MG63 (cell line): ENCODE measurements around the gene CORO1C. TPM values are rescaled to one million over a fixed set of nuclear protein-coding genes. Genes with fewer than 3 reads are reported as not detected.

Source experiments
- DNase-seq: peaks from one replicate; pipeline ENCODE4 v3.0.0-alpha.2; 2020
- H3K27me3 ChIP-seq: fragments of 250-450 bp; sonication (Bioruptor Pico); 2 replicates; pipeline ENCODE4 v1.5.1; 2020; ENCODE audit warnings: mild to moderate bottlenecking, moderate library complexity
- H3K36me3 ChIP-seq: fragments of 250-450 bp; sonication (Bioruptor Pico); 2 replicates; pipeline ENCODE4 v1.5.1; 2020; ENCODE audit warnings: mild to moderate bottlenecking, moderate library complexity
- H3K4me3 ChIP-seq: fragments of 250-450 bp; sonication (Bioruptor Pico); 2 replicates; pipeline ENCODE4 v1.5.1; 2020; ENCODE audit warnings: mild to moderate bottlenecking, moderate library complexity
- H3K9me3 ChIP-seq: fragments of 250-450 bp; sonication (Bioruptor Pico); 2 replicates; pipeline ENCODE4 v1.5.1; 2020; ENCODE audit warnings: mild to moderate bottlenecking, moderate library complexity
- total RNA-seq: library from RNA; depleted of rRNA; stranded (reverse); fragments of >200 nt; shearing (Covaris generic); gene quantifications from 2 replicates; pipeline ENCODE4 v1.2.3, GENCODE V29; 2014; ENCODE audit warnings: low replicate concordance

CORO1C gene
- total RNA-seq, 1 experiment from 2014 or later, result 229 TPM

DNA sequence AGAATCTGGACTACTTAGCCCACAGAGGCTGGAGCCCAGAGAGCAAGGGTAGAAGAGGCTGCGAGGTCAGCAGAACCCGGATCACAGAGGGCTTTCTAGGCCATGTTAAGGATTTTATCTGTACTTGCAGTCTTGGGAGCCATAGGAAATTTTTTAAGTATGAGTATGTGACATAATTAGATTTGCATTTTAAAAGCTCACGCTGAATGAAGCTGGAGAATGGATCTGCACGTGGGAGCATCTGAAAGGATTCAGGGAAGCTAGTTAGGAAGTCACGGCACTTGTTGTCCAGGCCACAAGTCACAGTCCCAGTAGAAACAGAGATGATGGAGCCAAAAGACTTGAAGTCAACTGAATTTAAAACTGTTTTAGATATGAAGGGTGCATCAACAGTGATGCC is 14.1 kb downstream of the CORO1C start:
- Histone ChIP-seq H3K9me3 (no peaks in the 10 kb centered on the region), H3K36me3 (peaks cover 54% of the 10 kb centered on the region), H3K27me3 (no peaks in the 10 kb centered on the region), H3K4me3 (no peak overlapping the region)
- no peak for DNase-seq

DNA sequence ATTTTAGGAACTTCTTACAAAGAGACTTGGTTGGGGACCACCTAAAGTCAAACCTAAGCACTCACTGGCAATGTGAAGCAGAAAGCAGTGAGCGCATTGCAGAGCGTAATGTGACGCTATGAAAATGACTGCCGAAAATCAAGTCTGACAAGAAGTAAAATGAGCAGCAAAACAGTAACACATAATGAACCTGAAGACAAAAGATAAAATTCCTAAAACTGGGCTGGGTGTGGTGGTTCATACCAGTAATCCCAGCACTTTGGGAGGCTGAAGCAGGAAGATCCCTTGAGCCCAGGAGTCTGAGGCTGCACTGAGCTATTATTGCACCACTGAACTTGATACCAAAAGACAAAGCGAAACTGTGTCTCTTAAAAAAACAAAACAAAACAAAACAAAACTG is 16.5 kb downstream of the CORO1C start:
- peaks cover 67% of the 10 kb centered on the region for H3K36me3 ChIP-seq
- no peak overlapping the region for H3K4me3 ChIP-seq
- H3K9me3 ChIP-seq, result no peaks in the 10 kb centered on the region
- H3K27me3 ChIP-seq, result no peaks in the 10 kb centered on the region
- DNase-seq, result no peak

GRCh38 chr12:108713471-108713870 is 17.8 kb downstream of the CORO1C start:
- Histone ChIP-seq H3K27me3 (no peaks in the 10 kb centered on the region), H3K9me3 (no peaks in the 10 kb centered on the region), H3K4me3 (no peak overlapping the region)

DNA sequence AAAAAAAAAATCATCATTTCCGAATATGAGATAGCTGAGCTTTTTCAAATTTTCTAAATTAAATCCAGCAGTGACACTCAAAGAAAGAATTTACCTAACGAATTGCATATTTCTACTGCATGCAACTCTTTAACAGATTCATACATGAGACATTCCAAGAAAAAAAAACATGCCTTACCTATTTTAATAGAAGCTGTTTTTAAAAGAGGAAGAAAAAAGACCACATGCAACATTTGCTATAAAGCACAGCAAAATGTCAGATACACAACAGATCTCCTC is 18.5 kb downstream of the CORO1C start:
- Histone ChIP-seq H3K4me3 (no peak overlapping the region), H3K36me3 (peaks cover 72% of the 10 kb centered on the region), H3K9me3 (no peaks in the 10 kb centered on the region), H3K27me3 (no peaks in the 10 kb centered on the region)
- DNase-seq, result no peak

More at GRCh38 chr12:108713471-108713870, 17.8 kb downstream of the CORO1C start:
- H3K36me3 ChIP-seq, result peaks cover 72% of the 10 kb centered on the region
- DNase-seq, result no peak

DNA sequence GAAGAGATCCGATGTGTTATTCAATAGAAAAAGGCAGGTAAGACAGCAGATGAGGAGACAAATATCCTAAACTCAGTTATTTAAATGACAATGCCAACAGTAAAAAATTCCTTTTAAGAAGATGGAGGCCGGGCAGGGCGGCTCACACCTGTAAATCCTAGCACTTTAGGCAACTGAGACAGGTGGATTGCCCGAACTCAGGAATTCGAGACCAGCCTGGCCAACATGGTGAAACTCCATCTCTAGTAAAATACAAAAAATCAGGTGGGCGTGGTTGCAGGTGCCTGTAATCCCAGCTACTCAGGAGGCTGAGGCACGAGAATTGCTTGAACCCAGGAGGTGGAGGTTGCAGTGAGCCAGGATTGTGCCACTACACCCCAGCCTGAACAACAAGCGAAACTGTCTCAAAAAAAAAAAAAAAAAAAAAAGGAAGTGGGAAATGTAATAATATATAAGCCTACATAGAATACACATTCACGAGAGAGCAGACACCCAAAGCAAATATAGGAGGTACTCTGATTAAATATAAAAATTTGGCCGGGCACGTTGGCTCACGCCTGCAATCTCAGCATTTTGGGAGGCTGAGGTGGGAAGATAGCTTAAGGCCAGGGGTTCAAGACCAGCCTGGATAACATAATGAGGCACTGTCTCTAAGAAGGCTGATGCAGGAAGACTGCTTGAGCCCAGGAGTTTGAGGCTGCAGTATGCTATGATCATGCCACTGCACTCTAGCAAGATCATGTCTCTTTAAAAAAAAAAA is 19.0 kb downstream of the CORO1C start:
- Histone ChIP-seq H3K27me3 (no peaks in the 10 kb centered on the region), H3K4me3 (no peak overlapping the region), H3K36me3 (peaks cover 72% of the 10 kb centered on the region), H3K9me3 (no peaks in the 10 kb centered on the region)
- no peak for DNase-seq

DNA sequence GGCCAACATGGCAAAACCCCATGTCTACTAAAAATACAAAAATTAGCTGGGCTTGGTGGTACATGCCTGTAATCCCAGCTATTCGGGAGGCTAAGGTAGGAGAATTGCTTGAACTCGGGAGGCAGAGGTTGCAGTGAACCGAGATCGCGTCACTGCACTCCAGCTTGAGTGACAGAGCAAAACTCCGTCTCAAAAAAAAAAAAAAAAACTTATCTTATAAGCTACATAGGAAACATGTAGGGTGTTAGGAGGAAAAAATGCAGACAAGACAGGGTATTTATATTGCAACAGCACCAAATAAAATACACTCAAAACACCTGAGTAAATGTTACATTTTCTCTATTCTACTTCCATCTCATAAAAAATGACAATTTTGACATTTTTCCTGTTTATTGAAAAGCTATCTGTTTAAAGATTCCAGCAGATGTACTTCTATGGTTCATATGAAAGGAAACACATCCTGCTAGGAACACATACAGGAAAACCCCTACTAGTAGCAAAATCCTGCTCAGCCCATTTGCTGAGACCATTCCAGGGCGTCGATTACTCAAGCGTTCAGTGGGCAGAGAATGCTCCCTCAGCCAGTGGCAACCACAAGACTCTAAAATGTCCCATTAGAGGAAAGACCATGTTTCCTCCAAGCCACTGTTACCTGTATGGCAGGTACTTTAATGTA is 19.7 kb downstream of the CORO1C start:
- no peaks in the 10 kb centered on the region for H3K27me3 ChIP-seq
- peaks cover 70% of the 10 kb centered on the region for H3K36me3 ChIP-seq
- no peaks in the 10 kb centered on the region for H3K9me3 ChIP-seq
- no peak overlapping the region for H3K4me3 ChIP-seq
- no peak for DNase-seq

- peaks cover 68% of the 10 kb centered on the region for H3K36me3 ChIP-seq
- no peaks in the 10 kb centered on the region for H3K9me3 ChIP-seq
- no peak overlapping the region for H3K4me3 ChIP-seq
- no peaks in the 10 kb centered on the region for H3K27me3 ChIP-seq
- DNase-seq, result no peak
Measured at GRCh38 chr12:108709697-108710096, 21.6 kb downstream of the CORO1C start.

DNA sequence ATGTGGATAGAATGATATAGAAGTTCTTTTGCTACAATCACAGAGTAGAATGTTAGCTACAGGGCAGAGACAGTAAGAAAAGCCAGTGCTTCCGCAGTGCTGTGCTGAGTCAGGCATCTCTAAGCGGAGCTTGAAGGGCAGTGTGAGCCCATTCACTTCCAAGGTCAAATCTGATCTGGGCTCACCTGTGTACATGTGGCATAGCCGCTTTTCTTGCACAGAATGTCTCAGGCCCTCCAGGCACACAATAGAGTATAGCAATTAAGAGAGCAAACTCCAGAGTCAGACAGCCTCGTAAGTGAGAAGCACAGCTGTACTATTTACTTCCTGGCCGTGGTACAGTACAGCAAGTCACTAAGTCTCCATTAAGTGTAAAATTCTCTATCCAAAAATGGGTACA is 26.8 kb downstream of the CORO1C start:
- no peaks in the 10 kb centered on the region for H3K27me3 ChIP-seq
- DNase-seq, result no peak
- peaks cover 77% of the 10 kb centered on the region for H3K36me3 ChIP-seq
- H3K4me3 ChIP-seq, result no peak overlapping the region
- no peaks in the 10 kb centered on the region for H3K9me3 ChIP-seq

GRCh38 chr12:108702595-108703320 is 28.6 kb downstream of the CORO1C start:
- H3K27me3 ChIP-seq, result no peaks in the 10 kb centered on the region
- no peak for DNase-seq
- H3K36me3 ChIP-seq, result peaks cover 84% of the 10 kb centered on the region
- no peak overlapping the region for H3K4me3 ChIP-seq
- H3K9me3 ChIP-seq, result no peaks in the 10 kb centered on the region

DNA sequence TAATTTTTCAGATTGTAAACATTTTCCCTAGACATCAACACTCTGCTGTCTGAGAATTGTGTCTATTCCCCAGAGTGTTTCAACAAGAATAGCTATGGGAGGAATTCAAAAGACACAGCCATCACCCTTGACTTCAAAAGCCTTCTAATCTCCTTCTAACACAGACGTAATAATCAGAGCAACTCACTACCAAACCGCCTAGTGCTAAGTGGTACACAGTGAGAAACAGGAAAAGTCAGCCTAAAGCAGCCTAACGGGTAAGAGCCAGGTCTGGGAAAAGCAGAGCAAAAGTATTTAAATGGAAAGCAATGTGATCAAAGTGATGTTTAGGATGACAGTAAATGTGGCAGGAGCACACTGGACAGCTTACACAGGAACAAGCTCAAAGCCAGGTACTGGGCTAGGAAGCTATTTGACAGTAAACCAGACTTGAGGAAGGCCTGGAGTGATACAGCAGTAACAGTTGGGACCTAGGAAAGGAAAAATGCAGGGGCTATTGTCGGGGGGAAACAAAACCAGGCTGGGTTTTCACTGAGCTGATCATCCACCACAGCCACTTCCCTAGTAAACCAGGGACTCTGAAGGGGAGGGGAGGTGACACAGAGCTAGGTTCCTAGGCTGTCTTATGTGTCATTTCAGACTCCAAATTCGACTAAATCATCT is 29.4 kb downstream of the CORO1C start:
- Histone ChIP-seq H3K36me3 (peaks cover 85% of the 10 kb centered on the region), H3K4me3 (no peak overlapping the region)

DNA sequence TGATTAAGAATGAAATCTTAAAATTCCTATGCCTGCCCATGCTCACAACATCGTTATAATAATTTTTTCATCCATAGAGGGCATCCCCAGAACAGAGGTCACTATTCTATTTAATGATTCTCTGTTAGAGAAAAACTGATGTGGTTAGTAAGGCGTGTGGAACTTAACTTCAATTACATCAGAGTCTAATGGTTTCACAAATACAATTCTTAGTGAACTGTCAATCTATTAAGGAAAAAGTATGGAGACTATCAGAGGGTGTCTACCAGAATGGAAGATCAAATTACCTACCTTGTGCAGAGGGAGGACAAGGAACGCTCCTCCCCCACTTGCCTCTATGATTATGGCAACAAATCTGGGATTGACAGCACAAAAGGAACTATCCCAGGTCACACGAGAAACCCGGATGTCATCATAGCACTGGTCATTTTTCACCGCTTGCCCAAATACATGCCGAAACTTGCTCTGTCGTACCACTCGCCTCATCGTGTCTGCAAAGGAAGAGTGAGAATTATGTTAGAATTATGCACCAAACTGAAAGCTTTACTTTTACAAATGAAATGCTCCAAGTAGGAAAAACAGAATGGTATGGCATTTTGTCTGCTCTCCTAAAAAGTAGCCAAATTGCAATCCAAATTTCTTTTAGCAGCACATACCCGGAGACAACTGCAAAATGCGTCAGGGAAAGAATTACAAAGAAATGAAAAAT is 30.3 kb downstream of the CORO1C start:
- H3K9me3 ChIP-seq, result no peaks in the 10 kb centered on the region
- peaks cover 84% of the 10 kb centered on the region for H3K36me3 ChIP-seq
- H3K4me3 ChIP-seq, result no peak overlapping the region
- no peaks in the 10 kb centered on the region for H3K27me3 ChIP-seq
- no peak for DNase-seq

More for the DNA sequence above, 29.4 kb downstream of the CORO1C start:
- Histone ChIP-seq H3K9me3 (no peaks in the 10 kb centered on the region), H3K27me3 (no peaks in the 10 kb centered on the region)
- no peak for DNase-seq

GRCh38 chr12:108699955-108700563 is 31.3 kb downstream of the CORO1C start:
- Histone ChIP-seq H3K27me3 (no peaks in the 10 kb centered on the region), H3K9me3 (no peaks in the 10 kb centered on the region), H3K4me3 (no peak overlapping the region), H3K36me3 (peaks cover 85% of the 10 kb centered on the region)
- DNase-seq, result no peak

- no peak for DNase-seq
- Histone ChIP-seq H3K9me3 (no peaks in the 10 kb centered on the region), H3K36me3 (peaks cover 87% of the 10 kb centered on the region), H3K4me3 (no peak overlapping the region), H3K27me3 (no peaks in the 10 kb centered on the region)
Measured at GRCh38 chr12:108697905-108698304, 33.4 kb downstream of the CORO1C start.

DNA sequence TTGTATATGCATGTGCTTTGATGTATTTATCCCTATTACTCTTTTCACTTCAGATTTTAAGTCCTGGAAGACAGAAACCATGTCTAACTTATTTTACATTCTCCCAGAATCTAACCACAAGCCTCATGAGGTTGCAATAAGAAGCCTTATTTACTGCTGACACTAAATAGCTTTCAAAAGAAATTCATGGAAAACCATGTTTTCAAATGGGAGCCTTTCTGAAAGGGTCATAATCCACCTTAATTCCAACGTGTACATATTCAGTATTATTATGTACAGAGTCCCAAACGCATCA is 34.4 kb downstream of the CORO1C start:
- Histone ChIP-seq H3K27me3 (no peaks in the 10 kb centered on the region), H3K9me3 (no peaks in the 10 kb centered on the region), H3K36me3 (peaks cover 85% of the 10 kb centered on the region), H3K4me3 (no peak overlapping the region)
- no peak for DNase-seq

GRCh38 chr12:108696111-108696995 is 35.0 kb downstream of the CORO1C start:
- H3K36me3 ChIP-seq, result peaks cover 79% of the 10 kb centered on the region
- H3K9me3 ChIP-seq, result no peaks in the 10 kb centered on the region
- peak; percentile 69 for DNase-seq
- H3K4me3 ChIP-seq, result no peak overlapping the region
- no peaks in the 10 kb centered on the region for H3K27me3 ChIP-seq
